NCI-H1694 treated with DMSO at 0.1 percent for 48 hours (cell line): ENCODE measurements around the gene RHCG.

Experiments used
- DNase-seq: peaks from one replicate; lab custom pipeline; 2025; lab: John Stamatoyannopoulos, UW

Gene RHCG

GRCh38 chr15:89496155-89497098 is at the start of gene RHCG:
RHCG (minus strand) TSS chr15:89496583; CDS start chr15:89496544, 39 bp downstream.
- no peak for DNase-seq

GRCh38 chr15:89543389-89543788 is 47.0 kb upstream of the RHCG start:
- DNase-seq = no peak

GRCh38 chr15:89542369-89542768 is 46.0 kb upstream of the RHCG start:
- no peak for DNase-seq

DNA sequence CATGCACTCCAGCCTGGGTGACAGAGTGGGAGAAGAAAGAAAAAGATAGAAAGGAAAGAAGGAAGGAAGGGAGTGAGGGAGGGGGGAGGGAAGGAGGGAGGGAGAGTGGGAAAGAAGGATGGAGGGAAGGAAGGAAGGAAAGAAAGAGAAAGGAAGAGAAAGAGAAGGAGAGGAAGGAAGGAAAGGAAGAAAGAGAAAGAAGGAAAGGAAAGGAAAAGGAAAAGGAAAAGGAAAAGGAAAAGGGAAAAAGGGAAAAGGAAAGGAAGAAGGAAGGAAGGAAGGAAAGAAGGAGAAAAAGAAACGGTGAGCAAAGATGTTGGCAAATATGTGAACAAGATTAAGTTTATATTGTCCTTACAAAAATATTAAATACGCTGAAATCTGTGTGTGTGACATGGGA is 42.6 kb upstream of the RHCG start:
- DNase-seq = no peak

- DNase-seq = no peak
These were observed 37.6 kb upstream of the RHCG start for GRCh38 chr15:89533861-89534544.

- no peak for DNase-seq
These were observed 35.6 kb upstream of the RHCG start for GRCh38 chr15:89531796-89532537.

DNA sequence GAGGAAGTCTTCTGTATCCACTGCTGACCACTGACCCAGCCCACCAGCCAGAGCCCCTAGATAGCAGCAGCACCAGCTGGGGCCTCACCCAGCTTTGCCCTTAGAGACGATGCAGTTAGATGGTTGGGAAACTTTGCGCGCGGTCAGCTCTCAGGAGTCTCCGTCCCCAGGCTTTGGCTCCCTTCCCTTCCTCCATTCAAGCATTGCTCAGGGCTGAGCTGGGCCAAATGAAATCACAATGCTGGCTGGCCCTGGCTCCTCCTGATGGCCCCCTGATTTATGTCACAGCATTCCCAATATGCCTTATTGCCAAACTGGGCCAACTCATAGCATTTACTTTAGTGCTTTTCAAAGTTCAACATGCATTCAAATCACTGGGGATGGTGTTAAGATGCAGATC is 34.6 kb upstream of the RHCG start:
- DNase-seq = no peak

- DNase-seq = no peak
These were observed 32.5 kb upstream of the RHCG start for GRCh38 chr15:89528757-89529352.

DNA sequence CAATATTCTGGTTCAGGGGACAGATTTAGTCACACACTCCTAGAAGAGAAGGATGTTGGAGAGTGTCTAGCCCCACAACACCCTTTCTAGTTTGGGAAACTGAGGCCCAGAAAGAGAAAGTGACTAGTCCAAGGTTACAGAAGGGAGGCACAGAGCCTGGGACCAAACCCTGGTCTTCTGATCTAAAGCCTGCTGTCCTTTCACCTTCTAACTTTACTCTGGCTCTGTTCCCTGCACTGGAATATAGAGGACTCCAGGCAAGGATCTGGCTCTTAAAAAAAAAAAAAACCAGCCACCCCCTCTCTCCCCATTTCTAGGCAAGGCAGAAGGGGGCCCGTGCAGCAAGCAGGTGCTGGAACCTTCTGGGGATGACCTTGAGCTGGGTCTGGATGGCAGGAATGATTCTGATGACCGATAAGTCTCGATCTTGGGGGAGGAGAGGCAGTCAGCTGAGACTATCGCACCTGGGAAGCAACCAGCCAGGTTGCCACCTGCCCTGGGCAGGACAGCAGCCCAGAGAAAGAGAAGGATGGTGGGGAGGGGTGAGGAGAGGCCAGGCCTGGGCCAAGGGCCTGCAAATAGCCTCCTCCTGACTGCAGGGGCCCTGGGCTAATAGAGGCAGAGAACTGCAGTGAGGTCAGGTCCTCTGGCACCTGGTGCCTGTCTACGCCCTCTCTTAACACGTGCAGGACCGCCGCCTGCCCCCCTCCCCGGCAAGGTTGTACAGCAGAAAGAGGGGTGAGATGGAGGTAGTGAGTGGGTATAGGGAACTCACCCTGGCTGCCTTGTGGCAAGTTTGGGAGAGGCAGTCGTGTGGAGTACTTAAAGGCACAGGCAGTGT is 30.4 kb upstream of the RHCG start:
- DNase-seq = no peak

GRCh38 chr15:89526181-89526580 is 29.8 kb upstream of the RHCG start:
- DNase-seq = no peak

- DNase-seq = no peak
These were observed 27.8 kb upstream of the RHCG start for GRCh38 chr15:89524184-89524583.

DNA sequence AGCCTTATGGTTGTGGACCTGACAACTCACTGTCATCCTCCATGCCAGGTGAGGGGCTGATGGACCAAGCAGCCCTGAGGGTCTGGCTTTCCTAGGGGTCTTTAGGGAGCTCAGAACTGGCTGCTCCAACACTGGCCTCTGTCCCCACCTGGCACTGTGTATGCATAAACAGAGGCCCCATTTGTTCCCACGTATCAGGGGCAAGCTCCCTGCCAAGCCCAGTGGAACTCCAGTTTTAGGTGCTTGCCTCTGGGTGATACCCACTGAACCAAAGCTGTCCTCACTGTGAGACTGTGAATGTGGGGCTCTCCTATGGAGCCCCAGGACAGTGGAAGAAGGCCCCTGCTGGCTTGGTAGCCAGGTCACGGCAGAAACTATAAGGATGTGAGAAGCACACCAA is 26.7 kb upstream of the RHCG start:
- no peak for DNase-seq

DNA sequence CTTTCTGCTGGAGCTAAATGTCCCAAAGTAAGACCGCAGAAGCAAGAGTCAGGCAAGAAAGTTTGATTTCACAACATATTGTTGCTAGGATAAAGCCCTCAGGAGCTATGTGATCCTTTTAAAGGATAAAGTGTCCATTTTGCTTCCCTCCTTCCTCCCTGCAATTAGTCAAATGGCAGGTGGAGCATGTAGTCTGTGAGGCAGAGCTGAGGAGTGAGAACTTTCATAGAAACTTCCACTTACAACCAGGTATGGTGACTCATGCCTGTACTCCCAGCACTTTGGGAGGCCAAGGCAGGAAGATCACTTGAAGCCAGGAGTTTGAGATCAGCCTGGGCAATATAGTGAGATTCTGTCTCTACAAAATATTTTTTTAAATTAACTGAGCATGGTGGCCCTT is 25.2 kb upstream of the RHCG start:
- DNase-seq = no peak

GRCh38 chr15:89515477-89515876 is 19.1 kb upstream of the RHCG start:
- no peak for DNase-seq

GRCh38 chr15:89514596-89515406 is 18.4 kb upstream of the RHCG start:
- DNase-seq = no peak

DNA sequence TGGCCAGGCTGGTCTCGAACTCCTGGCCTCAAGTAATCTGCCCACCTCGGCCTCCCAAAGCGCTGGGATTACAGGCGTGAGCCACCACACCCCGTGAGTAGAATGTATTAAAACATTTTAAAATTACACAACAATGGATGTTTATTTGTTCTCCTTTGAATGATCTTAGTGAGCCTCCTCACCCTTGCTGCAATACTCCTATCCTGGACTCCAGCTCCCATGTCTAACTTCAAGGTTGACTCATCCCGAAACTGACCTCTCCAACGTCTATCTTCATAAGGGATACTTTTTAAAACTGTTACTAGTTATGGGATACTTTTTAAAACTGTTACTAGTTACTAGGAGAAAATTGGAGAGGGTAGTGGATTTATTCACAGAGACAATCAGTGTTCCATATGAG is 17.8 kb upstream of the RHCG start:
- no peak for DNase-seq

GRCh38 chr15:89513284-89513683 is 16.9 kb upstream of the RHCG start:
- no peak for DNase-seq

DNA sequence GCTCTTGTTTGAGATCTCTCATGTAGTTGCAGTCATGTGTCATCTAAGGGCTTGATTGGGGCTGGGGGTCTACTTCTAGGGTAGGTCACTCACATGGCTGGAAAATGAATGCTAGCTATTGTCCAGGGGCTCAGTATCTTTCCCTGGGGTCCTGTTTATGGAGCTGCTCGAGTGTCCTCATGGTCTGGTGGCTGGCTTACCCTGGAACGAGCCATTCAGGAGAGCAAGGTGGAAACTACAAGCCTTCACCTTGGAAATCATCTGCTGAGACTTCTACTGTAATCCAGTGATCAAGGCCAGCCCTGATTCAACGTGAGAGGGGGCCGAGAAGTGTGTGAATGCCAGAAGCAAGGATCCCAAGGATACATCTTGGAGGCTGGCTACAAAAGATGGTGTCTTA is 16.2 kb upstream of the RHCG start:
- no peak for DNase-seq

DNA sequence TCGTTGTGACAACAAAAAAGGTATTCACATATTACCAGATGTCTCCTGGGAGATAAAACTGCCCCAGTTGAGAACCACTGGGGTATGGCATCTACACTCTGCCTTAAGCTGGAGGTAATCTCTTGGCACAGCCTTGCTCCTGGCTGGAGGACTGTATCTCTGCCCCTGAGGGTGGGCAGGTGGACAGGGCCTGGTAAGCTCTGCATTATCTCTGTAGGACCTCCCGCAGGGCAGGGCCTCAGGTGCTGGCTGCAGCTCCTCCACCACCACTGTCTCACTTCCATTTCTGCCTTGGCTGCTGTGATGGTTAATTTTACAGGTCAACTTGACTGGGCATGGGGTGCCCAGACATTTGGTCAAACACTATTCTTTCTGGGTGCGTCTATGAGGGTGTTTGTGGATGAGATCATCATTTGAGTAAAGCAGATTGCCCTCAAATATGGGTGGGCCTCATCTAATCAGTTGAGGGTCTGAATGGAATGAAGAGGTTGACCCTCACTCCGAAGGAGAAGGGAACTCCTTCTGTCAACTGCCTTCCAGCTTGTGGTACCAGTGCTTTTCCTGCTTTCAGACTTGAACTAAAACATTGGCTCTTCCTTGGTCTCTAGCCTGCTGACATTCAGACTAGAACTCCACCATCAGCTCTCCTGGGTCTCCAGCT is 9.8 kb upstream of the RHCG start:
- no peak for DNase-seq

DNA sequence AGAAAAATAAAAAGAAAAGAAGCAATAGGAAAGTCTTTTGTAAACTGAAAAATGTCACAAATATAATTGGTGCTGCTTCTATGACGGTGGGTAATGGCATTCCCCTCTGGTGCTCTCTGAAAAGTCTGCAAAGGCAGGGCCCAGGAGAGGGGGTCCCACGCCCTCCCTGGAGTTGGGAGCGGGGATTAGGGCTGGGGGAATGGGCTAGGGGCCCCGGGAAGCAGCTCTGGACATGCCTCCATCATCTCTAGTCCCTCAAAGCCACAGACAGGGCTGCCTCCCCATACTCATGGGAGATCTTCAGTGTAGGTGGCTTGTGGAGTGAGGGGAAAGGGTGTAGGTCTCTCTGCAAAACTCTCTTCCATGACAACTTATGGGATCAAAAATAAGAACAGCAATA is 7.8 kb upstream of the RHCG start:
- DNase-seq = no peak
